C4-2B (cell line): Measurements from ENCODE around the gene SYN1.

ENCODE experiments used
- ZFX ChIP-seq: fragments of 450-650 bp; IDR thresholded peaks from 2 replicates; pipeline ENCODE4 v1.6.1; 2017
- TF ChIP-seq, protein P1 (sequence below): fragments of 450-650 bp; conservative IDR thresholded peaks from 2 replicates; pipeline ENCODE4 v1.5.1; 2017; ENCODE audit warnings: mild to moderate bottlenecking

DNA sequence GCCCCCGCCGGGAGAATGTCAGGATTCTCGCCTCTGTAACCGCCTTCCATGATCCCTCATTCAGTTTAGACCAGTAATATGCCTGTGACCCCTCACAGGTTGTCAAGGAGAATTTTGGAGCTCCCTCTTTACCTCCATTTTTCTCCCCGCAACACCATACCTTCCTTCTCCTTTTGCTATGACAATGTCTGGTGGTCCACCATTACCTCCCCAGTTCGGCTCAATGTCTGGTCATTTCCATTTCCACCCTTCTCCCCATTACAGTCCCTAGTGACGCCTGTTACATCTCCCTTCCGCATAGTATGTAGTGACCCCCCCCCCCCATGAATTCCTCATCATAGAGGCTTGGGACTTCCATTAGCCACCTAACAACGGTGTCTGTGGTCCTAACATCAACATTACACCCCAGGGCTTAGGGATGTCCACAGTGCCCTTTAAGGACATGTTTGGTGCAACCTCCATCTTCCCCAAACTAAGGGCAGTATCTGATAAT, 58.0 kb downstream of the SYN1 start:
- TF ChIP-seq, protein P1, sequence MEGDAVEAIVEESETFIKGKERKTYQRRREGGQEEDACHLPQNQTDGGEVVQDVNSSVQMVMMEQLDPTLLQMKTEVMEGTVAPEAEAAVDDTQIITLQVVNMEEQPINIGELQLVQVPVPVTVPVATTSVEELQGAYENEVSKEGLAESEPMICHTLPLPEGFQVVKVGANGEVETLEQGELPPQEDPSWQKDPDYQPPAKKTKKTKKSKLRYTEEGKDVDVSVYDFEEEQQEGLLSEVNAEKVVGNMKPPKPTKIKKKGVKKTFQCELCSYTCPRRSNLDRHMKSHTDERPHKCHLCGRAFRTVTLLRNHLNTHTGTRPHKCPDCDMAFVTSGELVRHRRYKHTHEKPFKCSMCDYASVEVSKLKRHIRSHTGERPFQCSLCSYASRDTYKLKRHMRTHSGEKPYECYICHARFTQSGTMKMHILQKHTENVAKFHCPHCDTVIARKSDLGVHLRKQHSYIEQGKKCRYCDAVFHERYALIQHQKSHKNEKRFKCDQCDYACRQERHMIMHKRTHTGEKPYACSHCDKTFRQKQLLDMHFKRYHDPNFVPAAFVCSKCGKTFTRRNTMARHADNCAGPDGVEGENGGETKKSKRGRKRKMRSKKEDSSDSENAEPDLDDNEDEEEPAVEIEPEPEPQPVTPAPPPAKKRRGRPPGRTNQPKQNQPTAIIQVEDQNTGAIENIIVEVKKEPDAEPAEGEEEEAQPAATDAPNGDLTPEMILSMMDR = no peak
- TF ChIP-seq ZFX = no peak
